ENCODE results near the gene MYT1.

Gene MYT1

DNA sequence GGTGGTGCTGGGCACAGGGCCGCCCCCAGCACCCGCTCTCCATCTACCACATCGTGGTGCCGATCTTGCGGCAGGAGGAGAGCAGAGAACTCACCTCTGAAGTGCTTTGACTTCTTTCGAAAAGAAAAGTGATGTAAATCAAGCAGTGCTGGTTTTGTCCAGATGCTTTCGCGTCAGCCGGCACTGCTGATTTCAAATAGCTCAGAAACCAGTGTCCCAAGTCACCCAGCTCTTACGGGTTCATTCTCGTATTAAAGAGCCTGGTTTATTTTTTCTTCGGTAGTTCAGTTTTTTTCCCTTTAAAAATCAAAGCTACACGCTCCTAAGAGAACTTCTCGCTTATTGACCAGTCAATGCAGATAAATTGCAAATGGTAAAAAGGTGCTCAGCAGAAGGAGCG is 32.1 kb downstream of the MYT1 start:
- no peak for DNase-seq

- DNase-seq, result no peak
These were observed 32.6 kb downstream of the MYT1 start for GRCh38 chr20:64196847-64197306.

DNA sequence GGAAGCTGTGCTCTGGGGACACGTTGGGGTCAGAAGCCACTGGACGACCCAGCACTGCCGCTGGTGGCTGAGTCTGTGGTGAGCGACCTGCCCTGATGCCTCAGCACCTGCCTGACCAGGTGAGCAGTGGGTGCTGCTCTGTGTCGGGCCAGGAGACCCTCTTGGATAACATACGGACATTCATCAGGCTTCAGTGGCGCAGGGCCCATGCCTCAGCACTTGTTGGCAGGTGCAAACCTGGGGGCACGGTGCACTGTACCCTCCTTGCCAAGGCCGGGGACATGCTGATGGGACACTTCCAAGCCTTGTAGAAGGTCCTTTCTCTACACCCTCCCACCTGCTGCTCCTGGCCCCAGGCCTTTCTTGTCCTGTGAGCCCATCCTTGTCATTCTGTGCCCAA is 34.1 kb downstream of the MYT1 start:
- no peak for DNase-seq

DNA sequence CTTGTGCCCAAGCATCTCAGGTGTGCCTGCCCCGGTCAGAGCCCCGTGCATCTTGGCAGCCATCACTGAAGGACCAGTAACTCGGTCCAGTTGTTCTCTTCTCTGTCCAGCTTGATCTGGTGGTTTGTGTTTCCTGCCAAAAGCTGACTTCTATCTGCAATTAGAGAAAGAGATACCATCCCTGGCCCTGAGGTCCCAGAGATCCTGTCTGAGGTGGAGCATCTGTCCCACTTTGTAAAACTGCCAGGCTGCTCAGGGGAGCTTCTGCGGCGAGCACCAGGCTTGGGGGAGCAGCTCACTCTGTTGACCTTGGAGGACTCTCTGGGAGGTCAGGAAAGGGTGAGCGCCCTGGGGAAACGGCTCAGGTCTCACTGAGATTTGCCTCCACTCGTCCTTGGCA is 35.1 kb downstream of the MYT1 start:
- DNase-seq, result no peak

DNA sequence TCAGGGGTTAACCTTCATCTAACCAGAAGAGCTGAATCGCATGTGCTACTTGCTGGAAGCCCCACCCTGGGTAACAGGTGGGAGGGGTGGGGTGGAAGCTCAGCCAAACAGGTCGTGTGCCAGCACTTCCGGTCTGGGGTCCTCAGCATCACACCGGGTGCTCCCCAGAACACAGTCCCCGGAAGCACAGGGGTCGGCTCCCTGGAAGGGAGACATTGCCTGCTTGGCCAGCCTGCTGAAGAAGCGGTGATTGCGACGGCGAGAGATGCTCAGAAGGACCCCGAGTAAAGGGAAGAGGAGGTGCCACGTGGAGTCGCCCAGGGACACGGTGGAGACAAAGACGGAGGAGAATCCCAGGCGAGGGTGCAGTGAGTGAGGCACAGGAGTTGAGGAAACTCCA is 36.5 kb downstream of the MYT1 start:
- no peak for DNase-seq

- DNase-seq, result no peak
These were observed 37.4 kb downstream of the MYT1 start for GRCh38 chr20:64201653-64202052.

- DNase-seq, result no peak
These were observed 39.0 kb downstream of the MYT1 start for GRCh38 chr20:64203037-64203777.

DNA sequence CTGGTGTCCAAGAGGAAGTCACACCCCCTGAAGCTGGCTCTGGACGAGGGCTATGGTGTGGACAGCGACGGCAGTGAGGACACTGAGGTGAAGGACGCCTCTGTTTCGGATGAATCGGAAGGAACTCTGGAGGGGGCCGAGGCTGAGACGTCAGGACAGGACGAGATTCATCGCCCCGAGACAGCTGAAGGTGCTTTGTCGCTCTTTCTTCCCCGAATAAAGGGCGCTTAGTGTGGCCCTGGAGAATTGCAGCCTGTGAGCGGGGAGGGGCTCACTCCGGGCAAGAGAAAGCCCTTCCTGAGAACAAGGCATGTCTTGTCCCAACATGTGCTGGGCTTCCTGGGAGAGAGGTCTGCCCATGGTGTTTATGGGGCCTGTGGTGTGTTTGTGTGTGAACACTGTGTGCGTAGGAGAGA is 41.4 kb downstream of the MYT1 start:
- DNase-seq, result no peak

DNA sequence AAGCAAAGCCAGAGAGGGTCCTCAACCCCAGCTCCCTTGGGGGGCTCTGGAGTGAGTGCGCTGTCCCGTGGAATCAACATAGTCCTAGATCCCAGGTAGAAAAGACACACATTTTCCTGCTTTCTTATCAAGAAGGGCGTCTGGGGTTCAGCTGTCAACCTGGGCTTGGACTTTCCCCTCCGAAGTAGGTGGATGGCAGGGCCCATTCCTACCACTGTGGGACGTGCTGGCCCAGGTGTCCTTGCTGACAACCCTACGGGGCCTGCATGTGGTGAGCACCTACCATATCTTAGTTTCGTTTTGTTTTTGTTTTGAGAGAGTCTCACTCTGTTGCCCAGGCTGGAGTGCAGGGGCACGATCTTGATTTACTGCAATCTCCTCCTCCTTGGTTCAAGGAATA is 42.4 kb downstream of the MYT1 start:
- no peak for DNase-seq

GRCh38 chr20:64207641-64208590 is 43.7 kb downstream of the MYT1 start:
- DNase-seq, result no peak

GRCh38 chr20:64209148-64209547 is 44.9 kb downstream of the MYT1 start:
- DNase-seq, result no peak

DNA sequence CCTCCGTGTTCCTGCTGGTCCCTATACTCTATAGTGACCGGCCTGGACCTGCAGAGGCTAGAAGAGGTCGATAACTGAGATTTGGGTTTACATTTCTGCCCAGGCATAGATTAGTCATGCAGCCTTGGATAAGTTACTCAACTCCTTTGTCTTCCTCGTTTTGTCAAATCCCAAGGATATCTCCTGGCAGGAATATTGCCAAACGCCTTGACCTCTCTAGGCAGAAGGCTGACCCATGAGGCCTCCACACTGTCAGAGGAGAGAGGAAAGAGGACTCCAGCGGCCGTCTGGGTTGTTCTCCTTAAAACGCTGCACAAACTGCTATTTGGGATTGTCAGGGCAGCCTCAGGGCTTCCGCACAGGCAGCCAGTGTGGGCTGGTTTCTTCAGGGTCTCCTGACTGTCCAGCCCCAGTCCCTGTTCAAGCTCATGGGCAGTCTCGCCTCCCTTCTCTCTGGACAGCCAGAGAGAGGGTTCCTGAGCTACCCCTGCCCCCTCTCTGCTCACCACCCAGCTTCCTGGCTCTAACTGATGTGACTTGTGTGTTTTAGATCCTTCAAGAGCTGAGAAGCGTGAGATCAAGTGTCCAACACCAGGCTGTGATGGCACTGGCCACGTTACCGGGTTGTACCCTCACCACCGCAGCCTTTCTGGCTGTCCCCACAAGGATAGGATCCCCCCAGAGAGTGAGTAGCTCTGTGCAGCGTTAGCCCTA is 46.6 kb downstream of the MYT1 start:
- DNase-seq, result peak; percentile 4

DNA sequence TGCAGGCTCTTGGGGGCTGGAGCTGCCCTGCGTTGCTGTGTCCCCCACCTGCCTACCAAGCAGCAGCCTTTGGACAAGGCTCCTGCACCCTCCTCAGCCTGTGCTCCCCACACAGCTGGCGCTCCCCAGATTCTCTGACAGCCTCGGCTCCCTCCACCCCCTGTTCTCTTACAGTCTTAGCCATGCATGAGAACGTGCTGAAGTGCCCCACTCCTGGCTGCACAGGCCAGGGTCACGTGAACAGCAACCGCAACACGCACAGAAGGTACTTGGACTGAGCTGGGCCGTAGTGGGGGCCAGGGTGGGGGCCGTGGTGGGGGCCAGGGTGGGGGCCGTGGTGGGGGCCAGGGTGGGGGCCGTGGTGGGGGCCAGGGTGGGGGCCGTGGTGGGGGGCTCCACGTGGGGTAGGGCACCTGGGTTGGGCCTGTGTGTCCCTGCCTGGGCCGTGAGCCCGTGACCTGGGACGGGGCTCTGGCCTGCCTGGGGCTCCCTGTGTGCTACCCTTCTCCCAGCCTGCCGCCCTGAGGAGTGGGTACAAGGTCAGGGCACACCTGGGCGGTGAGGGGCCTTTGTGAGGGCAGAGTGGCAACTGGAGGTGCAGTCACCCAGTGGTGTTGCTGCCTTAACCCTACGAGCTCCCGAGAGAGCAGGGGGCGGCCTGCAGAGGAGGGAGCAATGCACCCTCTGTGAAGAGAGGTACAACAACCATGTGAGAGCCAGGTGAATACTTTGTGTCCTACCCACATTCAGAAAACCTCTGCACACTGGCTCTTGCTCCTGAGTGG is 47.8 kb downstream of the MYT1 start:
- no peak for DNase-seq

GRCh38 chr20:64212755-64213154 is 48.5 kb downstream of the MYT1 start:
- peak; percentile 46 for DNase-seq

- DNase-seq, result no peak
These were observed 49.9 kb downstream of the MYT1 start for GRCh38 chr20:64214113-64214512.

- no peak for DNase-seq
These were observed 50.7 kb downstream of the MYT1 start for GRCh38 chr20:64214952-64215351.

DNA sequence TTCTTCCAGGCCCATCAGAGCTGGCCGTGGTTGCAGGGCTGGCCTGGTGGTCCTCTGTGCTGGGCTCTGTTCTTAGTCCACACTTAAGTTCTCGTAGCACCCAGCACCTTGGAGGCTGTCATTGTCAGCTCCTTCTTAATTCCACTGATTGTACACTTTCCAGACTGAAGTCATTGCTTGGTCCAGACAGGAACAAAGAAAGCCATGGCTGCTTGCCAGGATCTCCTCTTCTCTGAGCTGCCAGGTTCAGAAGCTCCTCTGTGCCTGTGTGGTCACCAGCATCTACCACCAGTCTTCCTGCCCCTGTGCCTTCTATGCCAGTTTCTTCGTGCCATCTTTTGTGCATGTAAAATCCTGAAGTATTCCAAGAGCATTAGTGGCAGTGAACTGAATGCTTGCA is 51.8 kb downstream of the MYT1 start:
- no peak for DNase-seq

GRCh38 chr20:64216910-64217309 is 52.7 kb downstream of the MYT1 start:
- DNase-seq, result no peak

DNA sequence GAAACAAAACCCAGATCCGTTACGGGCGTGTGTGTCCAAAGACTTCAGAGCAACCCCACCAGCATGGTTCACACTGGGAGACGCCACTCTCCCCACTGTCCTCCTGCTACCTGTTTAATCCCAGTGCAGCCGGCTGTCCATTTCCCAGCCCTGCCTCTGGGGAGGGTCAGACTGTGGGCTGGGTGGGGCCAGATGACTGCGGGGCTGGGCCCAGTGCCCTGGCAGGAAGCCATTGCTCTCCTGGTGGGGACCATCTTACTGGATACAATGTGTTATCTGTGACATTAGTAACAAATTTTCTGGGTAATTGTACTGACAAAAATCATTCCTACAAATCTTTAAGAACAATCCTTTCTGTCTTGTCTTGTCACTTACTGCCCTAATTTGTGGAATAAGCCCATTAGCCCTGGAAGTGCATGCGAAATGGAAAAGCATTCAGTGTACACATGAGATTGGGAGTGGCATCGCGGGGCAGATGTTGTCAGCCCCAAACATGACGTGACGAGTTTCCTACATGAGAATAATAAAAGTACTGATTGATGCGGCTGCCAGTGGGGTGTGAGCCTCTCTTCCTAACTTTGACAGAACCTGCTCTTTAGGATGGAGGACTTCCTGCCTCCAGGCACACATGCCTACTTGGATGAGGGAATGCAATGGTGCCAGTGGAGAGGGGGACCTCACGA is 53.4 kb downstream of the MYT1 start:
- no peak for DNase-seq

- no peak for DNase-seq
These were observed 55.0 kb downstream of the MYT1 start for GRCh38 chr20:64219202-64219601.

GRCh38 chr20:64219730-64220129 is 55.5 kb downstream of the MYT1 start:
- no peak for DNase-seq

GRCh38 chr20:64220420-64220819 is 56.2 kb downstream of the MYT1 start:
- no peak for DNase-seq
